ACHN (cell line): ENCODE data around the gene FHAD1.

ENCODE experiments used
- DNase-seq: peaks from one replicate; pipeline ENCODE4 v3.0.0-alpha.2; 2015
- in situ Hi-C: cut with HindIII; loops from 2 replicates; pipeline ENCODE4 v1.10.0; 2017; ENCODE audit warnings: low sequenced_read_pairs, low pct_ligation_motif_present, low pct_unique_long_range_greater_than_20kb

Gene FHAD1

DNA sequence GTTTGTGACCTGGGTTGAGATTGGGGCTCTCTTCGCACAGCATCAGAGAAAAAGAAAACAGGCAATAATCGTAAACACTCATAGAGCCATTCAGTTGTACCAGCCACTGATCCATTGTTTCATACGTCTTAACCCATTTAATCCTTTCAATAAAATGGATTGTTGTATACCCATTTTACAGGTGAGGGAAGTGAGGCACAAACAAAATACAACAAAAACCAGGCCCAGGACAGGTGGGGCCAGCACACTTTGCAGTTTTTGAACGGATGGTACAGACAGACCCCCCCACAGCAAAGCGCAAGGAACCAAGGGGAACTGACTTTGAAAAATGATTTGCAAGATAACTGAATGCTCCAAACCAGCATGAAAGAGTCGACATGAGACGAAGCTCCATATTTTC is 4.3 kb upstream of the FHAD1 start:
- in situ Hi-C loops, result no loop called here
- no peak for DNase-seq

DNA sequence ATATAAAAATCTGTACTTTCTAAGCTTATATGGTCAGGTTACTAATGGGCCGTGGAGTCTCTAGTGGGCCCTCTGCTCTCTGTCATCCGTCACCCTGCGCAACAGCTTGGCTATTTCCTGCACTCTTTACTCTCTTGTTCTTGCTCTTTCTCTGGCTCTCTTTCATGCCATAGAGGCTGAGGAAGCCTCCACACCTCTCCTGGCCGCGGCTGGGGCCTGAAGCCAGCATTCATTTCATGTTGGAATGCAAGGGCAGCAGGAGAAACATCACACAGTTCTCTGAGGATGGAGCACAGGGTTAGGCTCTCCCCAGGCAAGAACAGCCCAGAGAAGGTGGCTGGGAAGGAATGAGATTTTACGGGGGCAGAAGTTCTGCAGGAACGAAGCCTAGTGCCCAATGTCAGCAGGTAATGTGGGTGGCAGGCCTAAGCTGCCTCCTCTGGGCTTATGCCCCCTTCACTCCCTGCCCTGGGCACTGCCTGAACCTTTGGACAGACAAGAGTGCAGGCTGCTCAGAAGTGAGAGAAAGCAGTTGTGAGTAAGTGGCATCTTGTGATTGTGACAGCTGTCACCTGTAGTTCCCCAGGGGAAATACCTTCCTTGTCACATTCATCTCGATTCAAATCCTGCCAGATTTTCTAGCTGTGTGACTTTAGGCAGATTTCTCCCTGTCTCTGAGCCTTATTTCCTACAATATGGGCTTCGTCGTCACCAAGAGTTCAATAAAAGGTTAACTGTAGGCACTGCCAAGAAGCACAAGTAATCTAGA is 3.6 kb upstream of the FHAD1 start:
- DNase-seq, result no peak
- in situ Hi-C loops, result no loop called here

- in situ Hi-C loops, result no loop called here
- DNase-seq, result no peak
These were observed 2.2 kb upstream of the FHAD1 start for GRCh38 chr1:15244813-15245212.

GRCh38 chr1:15245593-15246360 is 1.2 kb upstream of the FHAD1 start:
- in situ Hi-C loops, result no loop called here
- no peak for DNase-seq

GRCh38 chr1:15248216-15248615 is 1.2 kb downstream of the FHAD1 start:
- in situ Hi-C loops, result no loop called here
- no peak for DNase-seq

- no peak for DNase-seq
These were observed 2.1 kb downstream of the FHAD1 start for GRCh38 chr1:15249081-15249480.

GRCh38 chr1:15251857-15252835 is 5.1 kb downstream of the FHAD1 start:
- no peak for DNase-seq
- in situ Hi-C loops, result no loop called here

More at GRCh38 chr1:15249081-15249480, 2.1 kb downstream of the FHAD1 start:
- in situ Hi-C loops, result no loop called here

GRCh38 chr1:15254559-15254958 is 7.5 kb downstream of the FHAD1 start:
- in situ Hi-C loops, result no loop called here
- DNase-seq, result no peak

GRCh38 chr1:15255582-15256149 is 8.6 kb downstream of the FHAD1 start:
- in situ Hi-C loops, result no loop called here
- DNase-seq, result no peak

DNA sequence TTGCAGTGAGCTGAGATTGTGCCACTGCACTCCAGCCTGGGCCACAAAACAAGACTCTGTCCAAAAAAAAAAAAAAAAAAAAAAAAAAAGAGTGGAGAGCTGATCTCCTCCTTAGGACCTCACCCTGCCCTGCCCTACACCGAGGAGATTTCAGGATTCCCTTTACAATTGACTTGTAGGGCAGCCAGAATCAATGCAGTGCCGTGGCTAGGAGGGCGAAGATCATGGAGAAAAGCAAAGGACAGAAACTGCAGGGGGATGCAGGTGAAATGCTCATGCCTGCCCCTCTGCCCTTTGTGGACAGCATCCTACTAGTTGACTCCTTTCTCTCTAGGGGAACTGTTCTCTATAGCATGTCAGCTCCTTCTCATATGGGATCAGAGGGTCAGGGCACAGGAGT is 9.6 kb downstream of the FHAD1 start:
- in situ Hi-C loops, result no loop called here
- no peak for DNase-seq

DNA sequence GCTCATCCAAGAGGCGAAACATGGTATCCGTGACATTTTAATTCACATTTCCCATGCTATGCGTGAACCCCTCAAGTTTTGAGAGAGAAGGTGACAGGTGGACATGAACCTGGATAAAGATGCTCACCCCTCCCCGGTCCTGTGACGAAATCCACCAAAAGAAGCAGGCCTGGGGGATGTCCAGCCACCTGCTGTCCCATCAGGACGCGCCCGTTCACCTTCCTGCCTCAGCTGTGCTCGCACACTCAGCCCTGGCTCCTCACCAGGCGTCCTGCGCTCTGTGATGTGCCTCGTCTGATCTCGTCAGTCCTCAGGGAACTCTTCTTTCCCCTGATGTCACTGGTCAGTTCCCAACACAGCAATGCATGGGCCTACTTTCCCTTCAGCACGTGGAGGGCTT is 10.3 kb downstream of the FHAD1 start:
- no peak for DNase-seq
- in situ Hi-C loops, result no loop called here

DNA sequence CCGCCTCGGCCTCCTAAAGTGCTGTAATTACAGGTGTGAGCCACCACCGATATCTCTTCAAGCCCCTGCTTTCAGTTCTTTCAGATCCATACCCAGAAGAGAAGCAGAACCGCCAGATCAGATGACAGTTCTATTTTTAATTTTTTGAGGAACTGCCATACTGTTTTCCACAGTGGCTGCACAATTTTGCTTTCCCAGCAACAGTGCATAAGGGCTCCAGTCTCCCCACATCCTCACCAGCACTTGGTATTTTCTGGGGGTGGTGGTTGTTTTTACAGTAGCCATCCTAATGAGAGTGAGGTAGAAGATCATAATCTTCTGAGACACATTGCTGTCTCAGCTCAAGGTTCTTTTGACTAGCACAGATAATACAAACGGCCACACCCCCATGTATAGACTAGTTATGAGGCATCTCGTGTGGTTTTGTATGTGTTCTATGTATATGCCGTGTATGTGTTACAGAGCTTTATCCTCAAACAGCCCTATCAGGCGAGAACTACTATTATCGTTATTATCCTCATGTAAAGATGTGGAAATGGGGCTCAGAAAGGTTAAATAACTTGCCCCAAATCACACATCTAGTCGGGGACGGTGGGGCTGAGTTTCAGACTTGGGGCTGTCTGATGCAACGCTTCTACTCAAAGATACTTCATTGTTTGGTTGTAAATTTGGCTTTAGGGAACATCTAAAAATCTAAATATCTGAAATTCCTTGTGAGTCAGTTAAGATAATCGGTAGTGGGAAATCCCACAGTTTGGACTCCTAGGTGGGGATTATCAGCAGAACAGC is 12.0 kb downstream of the FHAD1 start:
- in situ Hi-C loops, result no loop called here
- DNase-seq, result no peak

DNA sequence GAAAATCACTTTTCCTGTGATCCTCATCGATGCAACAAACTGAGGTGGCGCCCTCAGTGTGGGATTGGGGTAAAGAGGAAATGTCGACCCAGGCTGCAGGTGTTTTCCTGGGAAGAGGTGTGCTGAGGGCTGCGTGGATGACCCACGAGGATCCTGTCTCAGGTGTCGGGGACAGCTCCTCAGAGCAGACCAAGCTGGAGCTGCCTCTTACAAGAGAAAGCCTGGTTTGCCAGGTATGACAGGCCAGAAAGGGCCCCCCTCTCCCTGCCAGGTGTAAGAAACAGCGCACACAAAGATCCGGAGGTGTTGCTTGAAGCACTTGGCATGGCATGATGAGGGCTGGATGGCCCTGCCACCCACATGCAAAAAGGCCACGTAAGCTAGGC is 12.6 kb downstream of the FHAD1 start:
- in situ Hi-C loops, result no loop called here
- DNase-seq, result no peak

- in situ Hi-C loops, result no loop called here
- DNase-seq, result no peak
These were observed 13.6 kb downstream of the FHAD1 start for GRCh38 chr1:15260418-15261154.

DNA sequence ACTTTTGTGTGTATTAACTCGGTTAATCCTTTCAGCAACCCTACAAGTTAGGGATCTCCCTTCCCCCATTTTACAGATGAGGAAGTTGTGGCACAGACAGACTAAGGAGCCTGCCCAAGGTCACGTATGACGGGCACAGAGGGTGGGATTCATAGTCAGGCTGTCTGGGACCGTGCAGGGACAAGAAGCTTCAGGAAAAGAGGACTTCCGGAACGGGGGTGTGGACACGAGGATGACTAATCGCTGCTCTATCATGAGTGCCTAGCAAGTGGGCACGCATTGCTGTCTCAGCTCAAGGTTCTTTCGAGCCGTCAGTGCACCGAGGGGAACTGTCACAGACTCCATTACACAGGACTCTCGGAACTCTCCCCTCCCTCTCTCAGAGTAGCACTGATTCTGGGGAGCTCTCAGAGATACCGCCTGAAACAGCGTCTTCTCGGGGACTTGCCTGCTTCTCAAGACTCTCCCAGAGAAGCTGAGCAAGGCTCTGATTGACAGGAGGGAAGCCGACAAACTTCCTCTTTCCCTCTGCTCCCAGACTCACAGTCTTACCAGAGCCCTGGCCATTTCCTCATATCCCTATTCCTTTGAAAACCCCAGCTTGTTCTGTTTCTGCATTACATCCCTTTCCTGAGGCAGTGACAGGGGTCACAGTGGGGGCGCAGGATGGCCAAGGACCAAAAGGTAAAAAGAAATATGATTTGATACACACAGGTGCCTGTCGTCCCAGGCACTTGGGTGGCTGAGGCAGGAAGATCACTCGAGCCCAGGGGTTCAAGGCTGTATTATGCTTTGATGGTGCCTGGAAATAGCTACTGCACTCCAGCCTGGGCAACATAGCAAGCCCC is 14.4 kb downstream of the FHAD1 start:
- in situ Hi-C loops, result no loop called here
- DNase-seq, result no peak

- in situ Hi-C loops, result no loop called here
These were observed 15.0 kb downstream of the FHAD1 start for GRCh38 chr1:15262003-15262377.

GRCh38 chr1:15262706-15263105 is 15.7 kb downstream of the FHAD1 start:
- in situ Hi-C loops, result no loop called here
- DNase-seq, result no peak

More at GRCh38 chr1:15262003-15262377, 15.0 kb downstream of the FHAD1 start:
- no peak for DNase-seq
